Psoas muscle (tissue), 8 donors: Measurements from ENCODE around the gene ITPKA. TPM values are rescaled to one million over a fixed set of nuclear protein-coding genes. Genes with fewer than 3 reads are reported as not detected.
A peak's percentile ranks its signal among the peaks of the same experiment; 100 is the strongest.

Experiments
- ATAC-seq, 4 donors: fragments of 200-7000 bp; cut with Tn5 transposase; one replicate each; pipeline ENCODE4 v1.9.1; 2020; ENCODE audit warnings: moderate library complexity in 3 of 4, mild to moderate bottlenecking in 2 of 4
- DNase-seq, 2 donors: peaks; one replicate each; pipeline ENCODE4 v3.0.0-alpha.2; 2020
- H3K27ac ChIP-seq: fragments of 200-600 bp; one replicate; pipeline ENCODE4 v1.8.0; 2022
- H3K27me3 ChIP-seq, 3 donors: fragments of 200-600 bp in 1 of 3; one replicate each; pipeline versions ENCODE4 v1.6.1 to v1.8.0; 2013 to 2022; ENCODE audit warnings: low read length in 2 of 3, mild to moderate bottlenecking in 2 of 3, moderate library complexity in 1 of 3; ENCODE audit not compliant: insufficient read depth in 3 of 3
- H3K36me3 ChIP-seq, 2 donors: fragments of 200-600 bp in 1 of 2; one replicate each; pipeline versions ENCODE4 v1.6.1 to v1.8.0; 2013 to 2022; ENCODE audit warnings: low read depth in 1 of 2, mild to moderate bottlenecking in 1 of 2, moderate library complexity in 1 of 2; ENCODE audit not compliant: insufficient read depth in 1 of 2
- H3K4me1 ChIP-seq: fragments of 200-600 bp; one replicate; pipeline ENCODE4 v1.8.0; 2022
- H3K4me3 ChIP-seq: fragments of 200-600 bp; one replicate; pipeline ENCODE4 v1.8.0; 2022; ENCODE audit warnings: mild to moderate bottlenecking
- H3K9me3 ChIP-seq: fragments of 200-600 bp; one replicate; pipeline ENCODE4 v1.8.0; 2022
- CTCF ChIP-seq: fragments of 200-600 bp; IDR thresholded peaks from one replicate; pipeline ENCODE4 v1.8.0; 2022; ENCODE audit warnings: antibody characterized with exemption
- WGBS, 3 donors: extraction: QIAGEN DNeasy Blood & Tissue Kit; methylation state at CpG; one replicate each; pipeline versions ENCODE4 v1.1.6 to v1.1.7; 2013; 5-methylcytosine and 5-hydroxymethylcytosine counted together
- intact Hi-C, 2 donors: fragments of 100-400 bp; cut with DNase I; formaldehyde crosslinking; loops; one replicate each; pipeline versions ENCODE4 v1.11.0 to v1.14.2; 2022
- polyA plus RNA-seq, 3 donors: library from polyadenylated mRNA; stranded (reverse); fragments of 200-250 nt; gene quantifications; one replicate each; pipeline ENCODE4 v1.2.3, GENCODE V29; 2013
- total RNA-seq, 4 donors: library from RNA; stranded (reverse); fragmentation: NEBNext Ultra II Directional in 2 of 4; extraction: Animal tissue kit (Norgen Biotek cat#: 25700) in 2 of 4; gene quantifications; one replicate each; pipeline versions ENCODE4 v1.2.1 to v1.2.4, GENCODE V29; 2021 to 2023
- donor health status: healthy with polysubstance abuse.
- donor health status: DM: no; HTN: no; CAD: no; lungs with moderate emphysema.
- donor health status: Bipolar disorder and iron deficiency.
- donor health status: healthy.
- donor health status: DM: yes; HTN: yes; CAD: no.
- donor health status: DM: no; HTN: no; CAD: no.
- donor health status: DM: no; HTN: no; CAD: no.
- donor health status: DM: yes; HTN: yes; CAD: no.

The ITPKA gene
- total and polyA plus RNA-seq, 7 donors: 0.04 to 1.7 (median 0.79) TPM; not detected in 1

DNA sequence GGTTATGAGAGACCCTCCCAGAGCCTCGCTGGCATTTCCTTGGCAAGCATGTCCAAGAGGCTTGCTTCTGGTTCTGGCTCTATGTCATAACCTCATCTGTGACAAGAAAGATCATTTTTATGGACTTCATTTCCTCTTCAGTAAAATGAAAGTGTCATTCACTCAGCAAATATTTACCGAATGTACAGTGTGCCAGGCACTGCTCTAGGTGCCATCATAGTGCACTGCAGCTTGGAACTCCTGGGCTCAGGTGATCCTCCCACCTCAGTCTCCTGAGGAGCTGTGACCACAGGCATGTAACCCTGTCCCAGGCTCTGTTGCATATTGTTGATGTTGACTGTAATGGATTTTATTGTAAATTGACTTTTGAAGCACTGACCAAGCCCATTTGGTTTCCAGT lies 18.7 kb upstream of the ITPKA start:
- no peaks in the 10 kb centered on the region for H3K9me3 ChIP-seq
- TF ChIP-seq CTCF: no peak
- H3K27me3 ChIP-seq: no peaks in the 10 kb centered on the region
- DNase-seq (no peak), ATAC-seq (no peak)
- no peak overlapping the region for H3K27ac ChIP-seq
- no peak overlapping the region for H3K4me3 ChIP-seq
- 89 to 98% (median 90%) methylated on average over 2 of the region's 2 CpGs for WGBS, 3 donors
- no peaks in the 10 kb centered on the region for H3K4me1 ChIP-seq
- intact Hi-C loops: no loop called here
- H3K36me3 ChIP-seq: peaks cover 23 to 100% of the 10 kb centered on the region in 2 donors

DNA sequence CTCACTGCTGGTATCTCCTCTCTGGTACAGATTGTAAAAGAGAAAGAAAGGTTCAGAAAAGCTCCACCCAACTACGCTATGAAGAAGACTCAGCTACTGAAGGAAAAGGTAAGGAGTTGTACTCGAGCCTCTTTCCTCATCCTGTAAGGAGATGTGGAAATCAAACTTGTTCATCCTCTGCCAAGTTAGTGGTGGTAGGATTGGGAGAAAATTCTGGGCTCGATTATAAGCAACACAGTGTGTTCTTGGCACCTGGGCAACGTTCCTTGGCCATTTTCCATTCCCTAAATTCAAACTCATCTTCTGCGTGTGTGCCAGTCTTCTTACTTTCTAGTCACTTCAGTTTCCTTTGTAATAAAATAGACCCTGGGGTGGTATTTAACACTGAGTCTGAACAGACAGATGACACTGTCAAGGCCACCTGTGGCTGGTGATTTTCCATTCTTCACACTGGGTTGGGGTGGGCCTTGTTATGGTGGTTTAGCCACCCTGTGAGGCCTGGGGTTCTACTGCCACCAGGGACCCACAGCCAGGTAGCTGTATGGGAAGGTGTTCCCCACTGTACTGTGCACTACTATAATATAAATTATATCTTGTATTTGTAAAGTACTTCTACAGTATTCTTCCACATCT lies 17.1 kb upstream of the ITPKA start:
- Histone ChIP-seq H3K4me1 (no peaks in the 10 kb centered on the region), H3K4me3 (no peak overlapping the region), H3K27ac (no peak overlapping the region), H3K36me3 (peaks cover 15 to 100% of the 10 kb centered on the region in 2 donors), H3K27me3 (no peaks in the 10 kb centered on the region), H3K9me3 (no peaks in the 10 kb centered on the region)
- DNase-seq (no peak), ATAC-seq (peak in 3 of 4 donors; percentile 29 to 61 (median 35))
- TF ChIP-seq CTCF: no peak
- WGBS, 3 donors: 55 to 81% (median 67%) methylated on average over 5 of the region's 5 CpGs
- intact Hi-C loops: no loop called here

GRCh38 chr15:41480396-41481140 lies 13.1 kb upstream of the ITPKA start:
- Histone ChIP-seq H3K27me3 (no peaks in the 10 kb centered on the region), H3K27ac (no peak overlapping the region), H3K4me3 (no peak overlapping the region), H3K9me3 (no peaks in the 10 kb centered on the region), H3K4me1 (no peaks in the 10 kb centered on the region), H3K36me3 (peaks cover 13 to 79% of the 10 kb centered on the region in 2 donors)
- ATAC-seq: no peak
- DNase-seq: no peak
- no peak for TF ChIP-seq CTCF
- 91 to 93% (median 92%) methylated on average over 12 of the region's 12 CpGs for WGBS, 3 donors
- intact Hi-C loops: no loop called here

DNA sequence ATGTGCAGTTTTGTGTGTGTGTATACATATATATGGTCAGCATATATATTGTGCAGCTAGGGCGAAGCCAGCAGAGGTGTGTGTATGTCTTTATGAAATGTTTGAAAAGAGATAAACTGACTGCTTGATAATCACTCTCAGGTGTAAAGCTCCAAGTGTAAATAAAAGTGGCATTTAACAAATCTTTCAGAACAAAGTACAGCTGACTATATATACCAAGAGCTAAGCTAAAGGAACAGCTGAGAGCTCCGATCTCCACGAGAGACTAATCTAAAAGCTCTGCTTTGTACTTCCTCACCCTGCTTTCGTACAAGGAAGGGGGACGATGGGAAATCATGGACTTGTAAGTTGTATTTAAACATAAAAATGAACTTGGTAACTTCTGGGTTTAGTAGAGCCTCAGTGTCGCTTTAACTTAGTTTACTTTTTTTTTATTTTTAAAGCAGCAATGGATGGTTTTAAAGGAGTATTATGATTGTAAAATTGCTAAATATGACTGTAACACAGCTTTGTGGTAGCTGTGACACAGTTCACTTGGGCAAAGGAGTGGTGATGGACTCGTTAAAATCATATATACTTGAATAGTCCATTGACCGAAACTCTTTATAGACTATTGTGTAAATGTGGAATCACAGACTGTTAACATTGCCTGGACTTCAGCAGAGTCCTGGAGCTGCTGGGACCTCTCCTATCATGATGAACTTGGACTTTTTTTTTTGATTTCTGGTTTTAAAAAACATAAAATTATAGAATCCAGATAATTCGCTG lies 11.4 kb upstream of the ITPKA start:
- no peaks in the 10 kb centered on the region for H3K4me1 ChIP-seq
- H3K9me3 ChIP-seq: no peaks in the 10 kb centered on the region
- peaks cover 5 to 62% of the 10 kb centered on the region in 2 donors for H3K36me3 ChIP-seq
- no peak for TF ChIP-seq CTCF
- no peak for ATAC-seq
- no peak overlapping the region for H3K4me3 ChIP-seq
- no peak overlapping the region for H3K27ac ChIP-seq
- H3K27me3 ChIP-seq: peaks cover 0 to 5% (median 3%) of the 10 kb centered on the region in 3 donors
- WGBS, 3 donors: 95 to 98% (median 95%) methylated on average over 9 of the region's 9 CpGs
- intact Hi-C loops: no loop called here
- no peak for DNase-seq
